Body of pancreas (tissue), 4 donors: ENCODE results near the gene ZSCAN22. TPM values are rescaled to one million over a fixed set of nuclear protein-coding genes. Genes with fewer than 3 reads are reported as not detected.

Experiments used
- ATAC-seq: fragments of 150-250 bp; one replicate; pipeline ENCODE4 v1.9.1; 2016
- DNase-seq, 4 donors: peaks; one replicate each; pipeline ENCODE4 v3.0.0-alpha.2; 2019
- H3K27ac ChIP-seq, 4 donors: fragments of 200-600 bp; sonication (generic); 1 replicate in 3 of 4; 2 replicates in 1 of 4; pipeline versions ENCODE4 v1.5.1 to v1.6.1; 2016 to 2019; ENCODE audit warnings: mild to moderate bottlenecking in 1 of 4, mixed read lengths in 1 of 4, moderate library complexity in 1 of 4
- H3K27me3 ChIP-seq, 2 donors: fragments of 200-600 bp; sonication (generic); one replicate each; pipeline ENCODE4 v1.6.0; 2016; ENCODE audit warnings: mild to moderate bottlenecking in 1 of 2
- H3K36me3 ChIP-seq, 2 donors: fragments of 200-600 bp; sonication (generic); replicated peaks in 1 of 2; 2 replicates each; pipeline ENCODE4 v1.5.1; 2016; ENCODE audit warnings: low read depth in 2 of 2; ENCODE audit not compliant: insufficient read depth in 1 of 2
- H3K4me1 ChIP-seq: fragments of 200-600 bp; sonication (generic); one replicate; pipeline ENCODE4 v1.6.0; 2016
- H3K4me3 ChIP-seq, 2 donors: fragments of 200-600 bp; sonication (generic); 1 replicate in 1 of 2; 2 replicates in 1 of 2; pipeline ENCODE4 v1.5.1; 2016 to 2019
- H3K9me3 ChIP-seq, 3 donors: fragments of 200-600 bp; sonication (generic); 1 replicate in 2 of 3; 2 replicates in 1 of 3; pipeline ENCODE4 v1.5.1; 2016
- CTCF ChIP-seq, 7 experiments: fragments of 450-650 bp in 4 of 7; fragments of 200-600 bp in 3 of 7; sonication (generic) in 3 of 7; IDR thresholded peaks; one replicate each; pipeline ENCODE4 v1.5.1; 2016 to 2019; ENCODE audit warnings: antibody characterized with exemption in 7 of 7
- POLR2A ChIP-seq, 3 donors: fragments of 450-650 bp; IDR thresholded peaks; one replicate each; pipeline ENCODE4 v1.6.1; 2016; ENCODE audit warnings: antibody characterized with exemption in 3 of 3, mild to moderate bottlenecking in 2 of 3
- WGBS, 2 donors: methylation state at CpG; one replicate each; pipeline ENCODE4 v1.1.5; 2017; 5-methylcytosine and 5-hydroxymethylcytosine counted together
- intact Hi-C: fragments of 100-400 bp; cut with DNase I; formaldehyde crosslinking; loops from one replicate; pipeline ENCODE4 v1.15.1; 2023
- total RNA-seq, 2 donors: library from RNA; depleted of rRNA; stranded (reverse); fragments of >200 nt; gene quantifications; one replicate each; pipeline ENCODE4 v1.1.0, GENCODE V29; 2016

ZSCAN22 gene
- total RNA-seq, 2 donors from 2014 or later: 0.99 to 3.1 TPM

GRCh38 chr19:58334691-58335249 lies 8.0 kb downstream of the ZSCAN22 start:
- no peak overlapping the region for H3K27ac ChIP-seq
- TF ChIP-seq CTCF (IDR thresholded peaks at IDR 0.05) (no peak), POLR2A (IDR thresholded peaks at IDR 0.05) (no peak)
- ATAC-seq: no peak
- no peaks in the 10 kb centered on the region for H3K9me3 ChIP-seq
- H3K27me3 ChIP-seq: no peaks in the 10 kb centered on the region
- DNase-seq: no peak
- H3K4me3 ChIP-seq: no peak overlapping the region
- WGBS, 2 donors: 87 to 94% methylated on average over 12 to 13 of the region's 19 CpGs
- intact Hi-C loops: no loop called here
- no peaks in the 10 kb centered on the region for H3K4me1 ChIP-seq
- H3K36me3 ChIP-seq: peaks cover 0 to 2% of the 10 kb centered on the region in 2 donors

GRCh38 chr19:58335630-58336029 lies 8.8 kb downstream of the ZSCAN22 start:
- intact Hi-C loops: no loop called here
- no peak for ATAC-seq
- H3K27ac ChIP-seq: no peak overlapping the region
- DNase-seq: no peak
- TF ChIP-seq POLR2A (IDR thresholded peaks at IDR 0.05) (no peak), CTCF (IDR thresholded peaks at IDR 0.05) (no peak)
- H3K36me3 ChIP-seq: peaks cover 0 to 2% of the 10 kb centered on the region in 2 donors
- 79% methylated on average over 3 of the region's 3 CpGs; no CpG with 5 or more reads in 1 of the 2 donors for WGBS, 2 donors
- H3K27me3 ChIP-seq: no peaks in the 10 kb centered on the region
- no peak overlapping the region for H3K4me3 ChIP-seq
- no peaks in the 10 kb centered on the region for H3K4me1 ChIP-seq
- H3K9me3 ChIP-seq: no peaks in the 10 kb centered on the region

- Histone ChIP-seq H3K36me3 (peaks cover 0 to 2% of the 10 kb centered on the region in 2 donors), H3K4me1 (no peaks in the 10 kb centered on the region), H3K4me3 (no peak overlapping the region), H3K27me3 (no peaks in the 10 kb centered on the region), H3K27ac (no peak overlapping the region), H3K9me3 (no peaks in the 10 kb centered on the region)
- TF ChIP-seq CTCF (IDR thresholded peaks at IDR 0.05) (no peak), POLR2A (IDR thresholded peaks at IDR 0.05) (no peak)
- intact Hi-C loops: no loop called here
- DNase-seq (no peak), ATAC-seq (no peak)
- whole genome bisulfite sequencing, 2 donors: 84 to 89% methylated on average over 1 of the region's 1 CpG
Measured at GRCh38 chr19:58336216-58336615, 9.4 kb downstream of the ZSCAN22 start.

GRCh38 chr19:58336820-58337219 lies 10.0 kb downstream of the ZSCAN22 start:
- Histone ChIP-seq H3K9me3 (no peaks in the 10 kb centered on the region), H3K36me3 (peaks cover 0 to 2% of the 10 kb centered on the region in 2 donors), H3K27me3 (no peaks in the 10 kb centered on the region), H3K4me1 (no peaks in the 10 kb centered on the region), H3K4me3 (no peak overlapping the region), H3K27ac (no peak overlapping the region)
- DNase-seq (no peak), ATAC-seq (no peak)
- intact Hi-C loops: no loop called here
- TF ChIP-seq CTCF (IDR thresholded peaks at IDR 0.05) (no peak), POLR2A (IDR thresholded peaks at IDR 0.05) (no peak)
- 90 to 98% methylated on average over 4 of the region's 4 CpGs for WGBS, 2 donors

GRCh38 chr19:58338336-58338735 lies 11.5 kb downstream of the ZSCAN22 start:
- Histone ChIP-seq H3K36me3 (peaks cover 0 to 2% of the 10 kb centered on the region in 2 donors), H3K27ac (no peak overlapping the region), H3K27me3 (no peaks in the 10 kb centered on the region), H3K4me3 (no peak overlapping the region), H3K4me1 (no peaks in the 10 kb centered on the region), H3K9me3 (no peaks in the 10 kb centered on the region)
- intact Hi-C loops: no loop called here
- TF ChIP-seq POLR2A (IDR thresholded peaks at IDR 0.05) (no peak), CTCF (IDR thresholded peaks at IDR 0.05) (no peak)
- no peak for ATAC-seq
- DNase-seq: no peak
- WGBS, 2 donors: 92 to 96% methylated on average over 10 to 11 of the region's 11 CpGs
